ENCODE data around the gene EDA. TPM values are rescaled to one million over a fixed set of nuclear protein-coding genes. Genes with fewer than 3 reads are reported as not detected.

Gene EDA
- total RNA-seq, 1 experiment from 2014 or later: 0.15 TPM

GRCh38 chrX:69607616-69608015, 8.3 kb upstream of the EDA start:
- CTCF ChIA-PET: no interaction called here
- no peak for ATAC-seq

DNA sequence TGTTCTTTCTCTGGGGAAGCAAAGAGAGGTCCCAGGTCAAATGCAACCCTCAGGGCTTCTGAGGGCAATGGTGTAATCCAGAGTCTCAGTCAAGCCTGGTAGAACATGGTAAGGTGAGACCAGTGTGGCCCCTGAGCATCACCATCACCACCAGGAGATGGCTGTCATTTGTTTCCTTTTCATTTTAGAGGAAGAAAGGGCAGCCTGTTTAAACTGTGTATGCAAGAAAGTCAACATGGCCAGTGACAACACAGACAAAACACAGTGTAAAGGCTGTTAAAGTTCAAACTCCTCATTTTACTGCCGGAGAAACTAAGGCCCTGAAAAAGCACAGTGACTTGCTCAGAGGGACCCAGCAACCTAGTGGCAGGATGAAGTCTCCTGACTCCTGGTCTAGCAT, 2.0 kb upstream of the EDA start:
- H3K36me3 ChIP-seq (ENCODE audit: low read depth, low read length): no peaks in the 10 kb centered on the region
- ATAC-seq (no peak), DNase-seq (no peak)
- peaks cover 6% of the 10 kb centered on the region; the same call in 1 of the 2 replicates for H3K4me1 ChIP-seq (ENCODE audit: insufficient read depth, low read length)
- no peaks in the 10 kb centered on the region for H3K79me2 ChIP-seq (ENCODE audit: low read length)
- TF ChIP-seq EZH2 (IDR thresholded peaks at IDR 0.05; ENCODE audit: low read length, unreplicated experiment) (no peak), CTCF (conservative IDR thresholded peaks at IDR 0.05; ENCODE audit: low read depth, low read length) (no peak), EZH2phosphoT487 (IDR thresholded peaks at IDR 0.05; ENCODE audit: borderline replicate concordance, low read length) (no peak)
- no peak overlapping the region for H3K4me2 ChIP-seq (ENCODE audit: low read length)
- H3F3A ChIP-seq (ENCODE audit: low read length, unreplicated experiment): no peaks in the 10 kb centered on the region
- no peak overlapping the region for H3K4me3 ChIP-seq (ENCODE audit: low read length)
- no peak overlapping the region for H3K9ac ChIP-seq (ENCODE audit: low read length)
- peaks cover 28% of the 10 kb centered on the region for H3K27me3 ChIP-seq (ENCODE audit: low read length)
- ChIA-PET POLR2A (ENCODE audit: unreplicated experiment) (no interaction called here), CTCF (no interaction called here)
- H3K27ac ChIP-seq (ENCODE audit: low read length): no peak overlapping the region
- intact Hi-C loops (cut with micrococcal nuclease): no loop called here
- BruUV-seq (replicated peaks): no TSS peak
- no peaks in the 10 kb centered on the region for H3K9me2 ChIP-seq (replicated peaks; ENCODE audit: low read length)
- H3K9me3 ChIP-seq (ENCODE audit: low read length): no peaks in the 10 kb centered on the region
- H4K20me1 ChIP-seq (ENCODE audit: low read length): no peaks in the 10 kb centered on the region
- H2AFZ ChIP-seq (ENCODE audit: low read length): no peak overlapping the region

More at GRCh38 chrX:69607616-69608015, 8.3 kb upstream of the EDA start:
- H3F3A ChIP-seq (ENCODE audit: low read length, unreplicated experiment): no peaks in the 10 kb centered on the region
- no peaks in the 10 kb centered on the region for H3K27me3 ChIP-seq (ENCODE audit: low read length)
- H2AFZ ChIP-seq (ENCODE audit: low read length): no peak overlapping the region
- H3K36me3 ChIP-seq (ENCODE audit: low read depth, low read length): no peaks in the 10 kb centered on the region
- H3K4me3 ChIP-seq (ENCODE audit: low read length): no peak overlapping the region
- no peaks in the 10 kb centered on the region for H3K4me1 ChIP-seq (ENCODE audit: insufficient read depth, low read length)
- intact Hi-C loops (cut with micrococcal nuclease): no loop called here
- no peak for DNase-seq
- H3K9me2 ChIP-seq (replicated peaks; ENCODE audit: low read length): no peaks in the 10 kb centered on the region
- BruUV-seq (replicated peaks): no TSS peak
- H3K79me2 ChIP-seq (ENCODE audit: low read length): no peaks in the 10 kb centered on the region
- no peaks in the 10 kb centered on the region for H3K9me3 ChIP-seq (ENCODE audit: low read length)
- TF ChIP-seq CTCF (conservative IDR thresholded peaks at IDR 0.05; ENCODE audit: low read depth, low read length): no peak
- no peak for TF ChIP-seq EZH2phosphoT487 (IDR thresholded peaks at IDR 0.05; ENCODE audit: borderline replicate concordance, low read length)
- TF ChIP-seq EZH2 (IDR thresholded peaks at IDR 0.05; ENCODE audit: low read length, unreplicated experiment): no peak
- H4K20me1 ChIP-seq (ENCODE audit: low read length): no peaks in the 10 kb centered on the region
- POLR2A ChIA-PET (ENCODE audit: unreplicated experiment): no interaction called here
- no peak overlapping the region for H3K9ac ChIP-seq (ENCODE audit: low read length)
- no peak overlapping the region for H3K27ac ChIP-seq (ENCODE audit: low read length)
- H3K4me2 ChIP-seq (ENCODE audit: low read length): no peak overlapping the region

GRCh38 chrX:69614886-69615285, 1.0 kb upstream of the EDA start:
- ChIA-PET POLR2A (ENCODE audit: unreplicated experiment) (no interaction called here), CTCF (no interaction called here)
- Histone ChIP-seq H3K9me2 (replicated peaks; ENCODE audit: low read length) (no peaks in the 10 kb centered on the region), H3F3A (ENCODE audit: low read length, unreplicated experiment) (no peaks in the 10 kb centered on the region), H3K4me2 (ENCODE audit: low read length) (no peak overlapping the region), H3K9ac (ENCODE audit: low read length) (no peak overlapping the region), H3K9me3 (ENCODE audit: low read length) (no peaks in the 10 kb centered on the region), H3K27ac (ENCODE audit: low read length) (no peak overlapping the region), H3K4me1 (ENCODE audit: insufficient read depth, low read length) (peaks cover 6% of the 10 kb centered on the region; the same call in 1 of the 2 replicates), H3K36me3 (ENCODE audit: low read depth, low read length) (no peaks in the 10 kb centered on the region), H3K27me3 (ENCODE audit: low read length) (peaks cover 28% of the 10 kb centered on the region), H4K20me1 (ENCODE audit: low read length) (no peaks in the 10 kb centered on the region), H2AFZ (ENCODE audit: low read length) (no peak overlapping the region), H3K4me3 (ENCODE audit: low read length) (no peak overlapping the region), H3K79me2 (ENCODE audit: low read length) (no peaks in the 10 kb centered on the region)
- intact Hi-C loops (cut with micrococcal nuclease): loop anchor here (5.0 kb wide), 1 partner anchor 417 kb away; no protein-coding TSS in a partner anchor
- TF ChIP-seq EZH2 (IDR thresholded peaks at IDR 0.05; ENCODE audit: low read length, unreplicated experiment) (no peak), EZH2phosphoT487 (IDR thresholded peaks at IDR 0.05; ENCODE audit: borderline replicate concordance, low read length) (no peak), CTCF (conservative IDR thresholded peaks at IDR 0.05; ENCODE audit: low read depth, low read length) (no peak)
- no TSS peak for BruUV-seq (replicated peaks)
- ATAC-seq (no peak), DNase-seq (no peak)

Measured in PC-3 (cell line).